ENCODE results near the gene BMP6. TPM values are rescaled to one million over a fixed set of nuclear protein-coding genes. Genes with fewer than 3 reads are reported as not detected.

Gene BMP6
- total RNA-seq, 2 experiments from 2014 or later: 0.38 to 1.1 TPM

DNA sequence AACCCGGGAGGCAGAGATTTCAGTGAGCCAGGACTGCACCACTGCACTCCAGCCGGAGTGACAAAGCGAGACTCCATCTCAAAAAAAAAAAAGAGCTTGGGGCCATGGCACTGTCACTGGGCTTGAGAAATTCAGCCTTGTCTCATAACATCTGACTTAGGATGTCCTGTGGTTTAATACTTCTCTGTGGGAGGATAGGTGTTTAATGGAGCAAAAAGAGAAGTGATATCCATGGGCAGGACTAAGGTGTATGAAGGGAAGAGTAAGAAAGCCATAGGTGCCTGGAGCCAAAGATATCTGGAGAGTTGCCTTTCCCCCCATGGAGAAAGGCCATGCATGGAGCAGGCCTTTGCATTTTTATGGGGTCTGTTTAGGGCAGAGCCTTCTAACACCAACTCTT is 11.2 kb downstream of the BMP6 start:
- TF ChIP-seq, protein P1, sequence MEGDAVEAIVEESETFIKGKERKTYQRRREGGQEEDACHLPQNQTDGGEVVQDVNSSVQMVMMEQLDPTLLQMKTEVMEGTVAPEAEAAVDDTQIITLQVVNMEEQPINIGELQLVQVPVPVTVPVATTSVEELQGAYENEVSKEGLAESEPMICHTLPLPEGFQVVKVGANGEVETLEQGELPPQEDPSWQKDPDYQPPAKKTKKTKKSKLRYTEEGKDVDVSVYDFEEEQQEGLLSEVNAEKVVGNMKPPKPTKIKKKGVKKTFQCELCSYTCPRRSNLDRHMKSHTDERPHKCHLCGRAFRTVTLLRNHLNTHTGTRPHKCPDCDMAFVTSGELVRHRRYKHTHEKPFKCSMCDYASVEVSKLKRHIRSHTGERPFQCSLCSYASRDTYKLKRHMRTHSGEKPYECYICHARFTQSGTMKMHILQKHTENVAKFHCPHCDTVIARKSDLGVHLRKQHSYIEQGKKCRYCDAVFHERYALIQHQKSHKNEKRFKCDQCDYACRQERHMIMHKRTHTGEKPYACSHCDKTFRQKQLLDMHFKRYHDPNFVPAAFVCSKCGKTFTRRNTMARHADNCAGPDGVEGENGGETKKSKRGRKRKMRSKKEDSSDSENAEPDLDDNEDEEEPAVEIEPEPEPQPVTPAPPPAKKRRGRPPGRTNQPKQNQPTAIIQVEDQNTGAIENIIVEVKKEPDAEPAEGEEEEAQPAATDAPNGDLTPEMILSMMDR (conservative IDR thresholded peaks at IDR 0.05; ENCODE audit: low read length): no peak
- TF ChIP-seq EZH2phosphoT487 (IDR thresholded peaks at IDR 0.05; ENCODE audit: borderline replicate concordance, low read depth, low read length): no peak
- no peak overlapping the region for H2AFZ ChIP-seq (ENCODE audit: low read length)
- DNase-seq (ENCODE audit: low spot score): no peak
- H3K36me3 ChIP-seq (ENCODE audit: insufficient read depth, low read length): no peaks in the 10 kb centered on the region
- no peaks in the 10 kb centered on the region for H3K9me2 ChIP-seq (ENCODE audit: insufficient read depth, low read length)
- H3K4me2 ChIP-seq (ENCODE audit: low read length): no peak overlapping the region
- CTCF ChIA-PET (ENCODE audit: unreplicated experiment): no interaction called here
- no peaks in the 10 kb centered on the region for H3K79me2 ChIP-seq (ENCODE audit: insufficient read depth, low read depth, low read length)
- no peak overlapping the region for H3K27ac ChIP-seq (ENCODE audit: low read depth, low read length, poor library complexity, severe bottlenecking)
- POLR2A ChIA-PET: interaction anchor here (0.8 to 1.1 kb wide), 2 partner anchors 18 to 48 kb away, joined by 3 read pairs; no protein-coding TSS in a partner anchor
- intact Hi-C loops (cut with micrococcal nuclease; ENCODE audit: unreplicated experiment): no loop called here
- no peaks in the 10 kb centered on the region for H3K4me1 ChIP-seq (ENCODE audit: insufficient read depth, low read length, poor library complexity, severe bottlenecking)
- no TSS peak for BruUV-seq (replicated peaks)
- no peaks in the 10 kb centered on the region for H4K20me1 ChIP-seq (ENCODE audit: insufficient read depth, low read length)
- H3K9me3 ChIP-seq (ENCODE audit: low read length): no peaks in the 10 kb centered on the region
- H3K4me3 ChIP-seq (ENCODE audit: low read depth, low read length, poor library complexity, severe bottlenecking): no peak overlapping the region

DNA sequence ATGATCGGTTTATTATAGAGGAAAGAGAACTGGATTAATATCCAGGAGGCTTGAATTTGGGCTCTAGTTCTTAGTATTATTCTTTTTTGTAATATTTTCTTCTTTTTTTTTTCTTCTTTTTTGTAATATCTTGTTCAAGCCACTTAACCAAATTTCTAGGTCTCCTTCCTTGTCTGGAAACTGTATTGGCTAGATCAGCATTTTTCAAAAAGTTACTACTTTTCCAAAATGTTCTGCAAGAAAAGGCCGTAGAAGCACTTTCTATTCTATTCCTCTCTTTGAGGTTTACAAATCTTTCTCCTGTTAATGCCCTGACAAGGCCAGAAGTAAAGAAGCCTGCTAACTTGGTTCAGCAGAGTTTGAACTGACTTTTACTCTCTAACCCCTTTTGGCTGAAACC is 12.0 kb downstream of the BMP6 start:
- H3K9me2 ChIP-seq (ENCODE audit: insufficient read depth, low read length): no peaks in the 10 kb centered on the region
- CTCF ChIA-PET (ENCODE audit: unreplicated experiment): no interaction called here
- H3K36me3 ChIP-seq (ENCODE audit: insufficient read depth, low read length): no peaks in the 10 kb centered on the region
- intact Hi-C loops (cut with micrococcal nuclease; ENCODE audit: unreplicated experiment): no loop called here
- TF ChIP-seq, protein P1 (conservative IDR thresholded peaks at IDR 0.05; ENCODE audit: low read length): no peak
- no peak for TF ChIP-seq EZH2phosphoT487 (IDR thresholded peaks at IDR 0.05; ENCODE audit: borderline replicate concordance, low read depth, low read length)
- no peaks in the 10 kb centered on the region for H3K4me1 ChIP-seq (ENCODE audit: insufficient read depth, low read length, poor library complexity, severe bottlenecking)
- H3K4me2 ChIP-seq (ENCODE audit: low read length): no peak overlapping the region
- no peaks in the 10 kb centered on the region for H3K79me2 ChIP-seq (ENCODE audit: insufficient read depth, low read depth, low read length)
- BruUV-seq (replicated peaks): no TSS peak
- H4K20me1 ChIP-seq (ENCODE audit: insufficient read depth, low read length): no peaks in the 10 kb centered on the region
- POLR2A ChIA-PET: no interaction called here
- H3K27ac ChIP-seq (ENCODE audit: low read depth, low read length, poor library complexity, severe bottlenecking): no peak overlapping the region
- DNase-seq (ENCODE audit: low spot score): no peak
- no peaks in the 10 kb centered on the region for H3K9me3 ChIP-seq (ENCODE audit: low read length)
- H2AFZ ChIP-seq (ENCODE audit: low read length): no peak overlapping the region
- H3K4me3 ChIP-seq (ENCODE audit: low read depth, low read length, poor library complexity, severe bottlenecking): no peak overlapping the region

DNA sequence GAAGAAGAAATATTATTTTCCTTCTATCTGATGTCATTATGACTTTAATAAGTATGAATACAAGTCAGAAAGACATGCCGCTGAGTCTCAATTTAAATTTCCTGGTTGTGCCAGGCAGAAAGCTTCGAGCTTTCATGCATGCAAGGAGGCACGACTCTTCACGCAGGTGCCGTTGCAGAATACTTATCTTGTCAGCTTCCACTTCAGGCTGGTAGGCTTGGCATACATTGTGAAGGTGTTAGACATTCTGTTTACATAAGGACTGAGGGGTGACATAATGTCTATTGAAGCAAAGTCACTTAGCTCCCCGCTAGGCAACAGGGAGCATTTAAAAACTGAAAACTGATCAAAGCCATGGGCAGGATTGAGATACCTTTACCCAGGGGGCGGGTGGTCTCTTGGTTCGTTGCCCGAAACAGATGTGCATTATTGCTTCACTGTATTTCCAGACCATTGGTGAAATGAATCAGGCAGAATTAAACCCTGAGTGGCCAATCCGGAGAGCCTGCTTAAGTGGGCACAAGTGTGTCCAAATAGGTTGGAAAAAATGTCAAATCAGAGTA is 16.4 kb downstream of the BMP6 start:
- H3K4me2 ChIP-seq (ENCODE audit: low read length): no peak overlapping the region
- H3K36me3 ChIP-seq (ENCODE audit: insufficient read depth, low read length): no peaks in the 10 kb centered on the region
- ChIA-PET POLR2A (no interaction called here), CTCF (ENCODE audit: unreplicated experiment) (no interaction called here)
- no peaks in the 10 kb centered on the region for H3K9me3 ChIP-seq (ENCODE audit: low read length)
- BruUV-seq (replicated peaks): no TSS peak
- no peaks in the 10 kb centered on the region for H3K79me2 ChIP-seq (ENCODE audit: insufficient read depth, low read depth, low read length)
- no peak overlapping the region for H3K27ac ChIP-seq (ENCODE audit: low read depth, low read length, poor library complexity, severe bottlenecking)
- H3K4me3 ChIP-seq (ENCODE audit: low read depth, low read length, poor library complexity, severe bottlenecking): no peak overlapping the region
- no peak for DNase-seq (ENCODE audit: low spot score)
- no peaks in the 10 kb centered on the region for H3K4me1 ChIP-seq (ENCODE audit: insufficient read depth, low read length, poor library complexity, severe bottlenecking)
- intact Hi-C loops (cut with micrococcal nuclease; ENCODE audit: unreplicated experiment): no loop called here
- TF ChIP-seq, protein P1 (conservative IDR thresholded peaks at IDR 0.05; ENCODE audit: low read length): no peak
- TF ChIP-seq EZH2phosphoT487 (IDR thresholded peaks at IDR 0.05; ENCODE audit: borderline replicate concordance, low read depth, low read length): no peak
- H3K9me2 ChIP-seq (ENCODE audit: insufficient read depth, low read length): no peaks in the 10 kb centered on the region
- H2AFZ ChIP-seq (ENCODE audit: low read length): no peak overlapping the region
- no peaks in the 10 kb centered on the region for H4K20me1 ChIP-seq (ENCODE audit: insufficient read depth, low read length)

Measured in OCI-LY7 (cell line).